Measurements from ENCODE around the gene DNAAF3.

GRCh38 chr19:55208880-55209692, 42.7 kb upstream of the DNAAF3 start, which contains the start of gene PTPRH:
- no peak for TF ChIP-seq CTCF (IDR thresholded peaks at IDR 0.05 in 2 of 3, conservative IDR thresholded peaks at IDR 0.05 in 1 of 3; ENCODE audit: borderline replicate concordance in 1 of 3, insufficient read depth in 1 of 3, low read depth in 2 of 3, low read length in 2 of 3)
- no peak for TF ChIP-seq EZH2phosphoT487 (IDR thresholded peaks at IDR 0.05; ENCODE audit: borderline replicate concordance)
- no peak for TF ChIP-seq POLR2A (IDR thresholded peaks at IDR 0.05; ENCODE audit: borderline replicate concordance, extremely low read depth, insufficient read depth, insufficient read length)
- no peak for TF ChIP-seq REST (IDR thresholded peaks at IDR 0.05; ENCODE audit: low read depth)

All from HCT116 (cell line).